Measurements from ENCODE around the gene MTOR. TPM values are rescaled to one million over a fixed set of nuclear protein-coding genes. Genes with fewer than 3 reads are reported as not detected.
A peak's percentile ranks its signal among the peaks of the same experiment; 100 is the strongest.

Gene MTOR
- total and polyA plus RNA-seq, 2 donors (not counting 1 experiment from before 2014, with no cell fraction given) = 30.7 to 50.7 TPM

GRCh38 chr1:11279152-11279551 is 16.8 kb upstream of the MTOR start:
- Histone ChIP-seq H3K9me3 (ENCODE audit: control extremely low read depth in 1 of 3, control insufficient read depth in 2 of 3, insufficient read depth in 1 of 3, low read length in 2 of 3) (no peaks in the 10 kb centered on the region), H3K27me3 (replicated peaks in 1 of 4; ENCODE audit: control extremely low read depth in 1 of 4, control insufficient read depth in 3 of 4, insufficient read depth in 4 of 4, low read length in 3 of 4) (no peaks in the 10 kb centered on the region), H4K20me1 (ENCODE audit: control insufficient read depth, insufficient read depth, low read length, poor library complexity, severe bottlenecking) (peaks cover 6% of the 10 kb centered on the region), H3K36me3 (replicated peaks in 1 of 2; ENCODE audit: control extremely low read depth in 1 of 2, control insufficient read depth in 1 of 2, extremely low read depth in 1 of 2, insufficient read depth in 2 of 2, low read length in 1 of 2) (peaks cover 2 to 39% of the 10 kb centered on the region in 2 experiments), H3K4me2 (replicated peaks; ENCODE audit: low read depth, low read length, poor library complexity, severe bottlenecking) (no peak overlapping the region), H3K27ac (ENCODE audit: low read length in 2 of 2) (peak overlapping the region in 1 of 2 donors; percentile 68), H3K4me3 (ENCODE audit: control extremely low read depth in 1 of 5, extremely low read depth in 1 of 5, insufficient read depth in 1 of 5, low read depth in 2 of 5, low read length in 4 of 5) (no peak overlapping the region), H3K79me2 (ENCODE audit: control insufficient read depth, insufficient read depth, low read length) (peaks cover 89% of the 10 kb centered on the region), H3K4me1 (ENCODE audit: control insufficient read depth in 2 of 2, insufficient read depth in 2 of 2, low read length in 2 of 2) (peaks cover 59 to 67% of the 10 kb centered on the region in 2 donors), H3K9ac (ENCODE audit: low read length) (no peak overlapping the region), H2AFZ (ENCODE audit: insufficient read depth, low read depth, low read length, poor library complexity, severe bottlenecking) (no peak overlapping the region)
- Mint-ChIP-seq H3K4me3 (no peak overlapping the region), H3K4me1 (peaks cover 66% of the 10 kb centered on the region), H3K27me3 (no peaks in the 10 kb centered on the region), H3K9me3 (ENCODE audit: insufficient read depth) (no peaks in the 10 kb centered on the region), H3K27ac (no peak overlapping the region)
- 96% methylated on average over 5 of the region's 5 CpGs for WGBS (ENCODE audit: insufficient coverage)
- ChIA-PET CTCF (no interaction called here), POLR2A (no interaction called here)
- ATAC-seq (ENCODE audit: low read depth) (no peak), DNase-seq (no peak)
- no peak for TF ChIP-seq EZH2 (IDR thresholded peaks at IDR 0.05; ENCODE audit: borderline replicate concordance, insufficient read depth, low read depth, low read length, poor library complexity, severe bottlenecking)
- no peak for TF ChIP-seq CTCF (IDR thresholded peaks at IDR 0.05)
- intact Hi-C loops (cut with micrococcal nuclease) = no loop called here

- Mint-ChIP-seq H3K27me3 (no peaks in the 10 kb centered on the region), H3K27ac (peak overlapping the region; percentile 96), H3K4me1 (peaks cover 32% of the 10 kb centered on the region), H3K4me3 (peak overlapping the region; percentile 87), H3K9me3 (ENCODE audit: insufficient read depth) (no peaks in the 10 kb centered on the region)
- Histone ChIP-seq H3K9ac (ENCODE audit: low read length) (peak overlapping the region; percentile 99), H3K9me3 (ENCODE audit: control extremely low read depth in 1 of 3, control insufficient read depth in 2 of 3, insufficient read depth in 1 of 3, low read length in 2 of 3) (no peaks in the 10 kb centered on the region), H2AFZ (ENCODE audit: insufficient read depth, low read depth, low read length, poor library complexity, severe bottlenecking) (peak overlapping the region; percentile 100), H3K36me3 (replicated peaks in 1 of 2; ENCODE audit: control extremely low read depth in 1 of 2, control insufficient read depth in 1 of 2, extremely low read depth in 1 of 2, insufficient read depth in 2 of 2, low read length in 1 of 2) (peaks cover 2 to 23% of the 10 kb centered on the region in 2 experiments), H3K4me3 (ENCODE audit: control extremely low read depth in 1 of 5, extremely low read depth in 1 of 5, insufficient read depth in 1 of 5, low read depth in 2 of 5, low read length in 4 of 5) (peak overlapping the region; percentile 51 to 96 (median 95)), H3K27me3 (replicated peaks in 1 of 4; ENCODE audit: control extremely low read depth in 1 of 4, control insufficient read depth in 3 of 4, insufficient read depth in 4 of 4, low read length in 3 of 4) (no peaks in the 10 kb centered on the region), H3K4me1 (ENCODE audit: control insufficient read depth in 2 of 2, insufficient read depth in 2 of 2, low read length in 2 of 2) (peaks cover 17 to 34% of the 10 kb centered on the region in 2 donors), H3K4me2 (replicated peaks; ENCODE audit: low read depth, low read length, poor library complexity, severe bottlenecking) (peak overlapping the region; percentile 80), H3K27ac (ENCODE audit: low read length in 2 of 2) (peak overlapping the region; percentile 77 to 96), H4K20me1 (ENCODE audit: control insufficient read depth, insufficient read depth, low read length, poor library complexity, severe bottlenecking) (peaks cover 6% of the 10 kb centered on the region), H3K79me2 (ENCODE audit: control insufficient read depth, insufficient read depth, low read length) (peaks cover 54% of the 10 kb centered on the region)
- ATAC-seq (ENCODE audit: low read depth) (peak; percentile 28), DNase-seq (no peak)
- intact Hi-C loops (cut with micrococcal nuclease) = loop anchor here (1.0 kb wide), 3 partner anchors 11 to 533 kb away; partner anchors contain the start of genes CLCN6, MTOR and SRM
- ChIA-PET CTCF (interaction anchor here (1.3 kb wide), 1 partner anchor 34 kb away, joined by 4 read pairs; no protein-coding TSS in a partner anchor), POLR2A (interaction anchor here (0.6 to 1.0 kb wide), 3 partner anchors 10 to 76 kb away, joined by 3 to 13 read pairs (median 4); partner anchors contain the start of gene MTOR)
- WGBS (ENCODE audit: insufficient coverage) = 1% methylated on average over 21 of the region's 22 CpGs
- TF ChIP-seq CTCF (IDR thresholded peaks at IDR 0.05) (no peak), EZH2 (IDR thresholded peaks at IDR 0.05; ENCODE audit: borderline replicate concordance, insufficient read depth, low read depth, low read length, poor library complexity, severe bottlenecking) (no peak)
Observed at GRCh38 chr1:11273595-11274234, 11.4 kb upstream of the MTOR start.
